ENCODE results near the gene ITM2C. TPM values are rescaled to one million over a fixed set of nuclear protein-coding genes. Genes with fewer than 3 reads are reported as not detected.

ITM2C gene, protein sequence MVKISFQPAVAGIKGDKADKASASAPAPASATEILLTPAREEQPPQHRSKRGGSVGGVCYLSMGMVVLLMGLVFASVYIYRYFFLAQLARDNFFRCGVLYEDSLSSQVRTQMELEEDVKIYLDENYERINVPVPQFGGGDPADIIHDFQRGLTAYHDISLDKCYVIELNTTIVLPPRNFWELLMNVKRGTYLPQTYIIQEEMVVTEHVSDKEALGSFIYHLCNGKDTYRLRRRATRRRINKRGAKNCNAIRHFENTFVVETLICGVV
- total RNA-seq = 90.9 and 93.8 TPM in 2 replicates

DNA sequence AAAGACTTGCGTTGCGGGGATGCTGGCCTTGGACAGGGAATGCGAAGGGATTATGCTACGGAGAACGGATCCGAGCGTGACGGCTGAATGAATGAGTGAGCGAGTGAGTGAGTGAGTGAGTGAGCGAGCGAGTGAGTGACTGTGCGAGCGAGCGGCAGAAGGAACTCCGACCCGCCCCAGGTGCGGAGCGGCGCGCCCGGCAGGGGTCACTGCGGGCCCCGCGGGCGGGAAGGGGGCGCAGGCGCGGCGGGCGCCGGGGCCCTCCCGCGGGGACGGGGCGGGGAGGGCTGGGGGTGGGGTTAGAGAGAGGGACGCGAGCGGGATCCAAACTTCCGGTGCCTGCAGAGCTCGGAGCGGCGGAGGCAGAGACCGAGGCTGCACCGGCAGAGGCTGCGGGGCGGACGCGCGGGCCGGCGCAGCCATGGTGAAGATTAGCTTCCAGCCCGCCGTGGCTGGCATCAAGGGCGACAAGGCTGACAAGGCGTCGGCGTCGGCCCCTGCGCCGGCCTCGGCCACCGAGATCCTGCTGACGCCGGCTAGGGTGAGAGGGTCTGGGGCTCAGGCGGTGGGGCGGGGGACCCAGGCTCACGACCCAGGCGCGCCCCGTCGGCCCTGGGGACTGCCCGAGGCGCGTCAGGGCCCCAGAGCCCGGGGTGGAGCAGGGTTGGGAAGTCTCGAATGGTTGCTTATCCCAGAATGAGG lies at the start of gene ITM2C:
ITM2C (plus strand) TSS at position 338 of the 702 bp plus-strand sequence; CDS start at position 422, 84 bp downstream.

DNA sequence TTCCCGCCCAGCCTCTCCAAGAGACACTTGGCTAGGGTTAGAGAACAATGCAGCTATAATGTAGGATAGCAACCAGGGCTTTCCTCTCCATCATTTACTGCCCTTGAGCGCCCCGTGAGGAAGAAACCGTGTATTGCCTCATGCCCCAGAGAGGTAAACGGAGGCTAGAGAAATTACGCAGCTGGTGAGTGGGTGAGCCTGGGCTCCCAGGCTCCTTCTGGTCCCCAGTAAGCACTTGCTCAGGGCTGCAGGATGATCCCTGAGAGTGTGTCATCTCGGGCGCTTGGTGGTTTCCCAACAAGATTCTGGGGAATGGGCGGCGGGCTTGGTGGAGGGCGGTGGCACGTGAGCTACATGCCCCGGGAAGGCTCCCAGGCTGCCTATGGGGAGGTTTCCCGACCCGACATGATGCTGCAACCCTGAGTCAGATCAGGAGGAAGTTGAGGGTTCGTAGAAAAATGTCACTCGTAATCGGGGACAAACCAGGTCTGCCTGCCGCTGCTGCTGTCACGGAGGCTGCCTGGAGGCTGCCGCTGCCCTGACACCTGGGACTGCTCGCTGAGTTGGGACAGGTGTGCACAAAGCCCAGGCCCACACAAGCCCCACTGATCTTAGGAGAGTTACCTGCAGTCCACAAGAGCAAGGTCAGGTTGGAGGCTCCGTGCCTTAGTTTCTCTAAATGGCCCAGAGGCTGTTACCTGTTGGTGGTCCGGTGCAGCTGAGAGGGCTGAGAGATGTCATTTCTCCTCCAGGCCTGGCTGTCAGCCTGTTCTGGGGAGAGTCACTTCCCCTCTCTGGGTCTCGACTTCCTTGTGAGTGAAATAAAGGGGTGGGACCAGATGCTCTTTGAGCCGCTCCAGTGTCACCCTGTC lies 60.0 kb downstream of the ITM2C start, which contains the start of gene GPR55:
GPR55 (minus strand) TSS at position 773 of the 872 bp plus-strand sequence. CDS start 14,280 bp downstream, outside the sequence.

Other genes with a start within 250 kb of the ITM2C start
- gene CAB39, start 152.1 kb upstream of the ITM2C start, total RNA-seq = 26.0 and 31.2 TPM in 2 replicates
- not detected in 2 replicates for gene GPR55, start 60.3 kb downstream of the ITM2C start, total RNA-seq
- not detected in 2 replicates for gene SPATA3, start 131.2 kb downstream of the ITM2C start, total RNA-seq
- gene C2orf72, start 172.6 kb downstream of the ITM2C start, total RNA-seq = 0.19 and 0.20 TPM in 2 replicates
- 51.0 and 58.2 TPM in 2 replicates for gene PSMD1, start 191.9 kb downstream of the ITM2C start, total RNA-seq